GM19438 (cell line): ENCODE data around the gene NXPE3.
"Not testable (repeated sequence)": the region's sequence is repeated elsewhere in the genome, so short reads cannot be mapped to it uniquely, and the experiment has no call there.

Experiments used
- ATAC-seq: cut with Tn5 transposase; IDR thresholded peaks from one replicate; pipeline ENCODE4 v1.9.1; 2021; ENCODE audit warnings: low read depth; ENCODE audit not compliant: unreplicated experiment

NXPE3 gene

DNA sequence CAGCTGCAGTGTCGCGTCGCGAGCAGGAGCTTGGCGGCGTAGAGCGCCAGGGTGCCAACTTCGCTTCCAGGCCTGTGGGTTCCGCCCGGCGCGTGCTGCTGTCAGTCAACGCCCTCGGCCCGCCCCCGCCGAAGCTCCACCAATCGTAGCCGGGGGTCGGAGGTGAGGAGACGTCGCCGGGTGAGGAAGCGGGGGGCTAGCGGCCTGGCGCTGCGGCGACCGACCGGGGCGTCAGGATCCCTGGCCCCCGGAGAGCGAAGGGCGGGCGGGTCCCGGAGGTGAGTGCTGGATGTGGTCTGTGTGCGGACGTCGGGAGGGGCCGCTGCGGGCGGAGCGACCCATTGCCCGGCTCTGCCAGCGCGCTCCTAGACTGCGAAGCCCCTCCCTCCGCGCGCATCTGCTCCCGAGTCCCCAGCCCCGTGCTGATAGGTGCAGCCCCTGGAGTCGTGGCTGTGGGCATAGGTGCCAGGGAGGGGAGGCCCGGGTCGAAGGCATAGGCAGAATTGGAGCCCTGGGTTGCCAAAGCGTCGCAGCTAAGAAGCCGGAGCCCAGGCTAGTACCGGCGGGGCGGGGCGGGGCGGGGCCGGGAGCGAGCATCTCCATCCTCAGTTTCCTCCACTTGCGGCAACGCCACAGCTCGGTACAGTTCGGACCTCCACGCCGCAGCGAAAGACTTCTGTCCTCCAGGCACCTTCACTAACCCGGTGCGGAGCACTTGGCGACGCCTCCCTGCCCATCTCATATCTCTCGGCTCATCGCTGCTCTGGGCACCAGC lies at the start of gene NXPE3:
NXPE3 (plus strand) TSS at position 165 of the 775 bp plus-strand sequence. CDS start 6,386 bp downstream, outside the sequence.
- ATAC-seq: peak; percentile 92

GRCh38 chr3:101729586-101729985 lies 49.4 kb upstream of the NXPE3 start:
- ATAC-seq: no peak

GRCh38 chr3:101730839-101731238 lies 48.2 kb upstream of the NXPE3 start:
- ATAC-seq: no peak

DNA sequence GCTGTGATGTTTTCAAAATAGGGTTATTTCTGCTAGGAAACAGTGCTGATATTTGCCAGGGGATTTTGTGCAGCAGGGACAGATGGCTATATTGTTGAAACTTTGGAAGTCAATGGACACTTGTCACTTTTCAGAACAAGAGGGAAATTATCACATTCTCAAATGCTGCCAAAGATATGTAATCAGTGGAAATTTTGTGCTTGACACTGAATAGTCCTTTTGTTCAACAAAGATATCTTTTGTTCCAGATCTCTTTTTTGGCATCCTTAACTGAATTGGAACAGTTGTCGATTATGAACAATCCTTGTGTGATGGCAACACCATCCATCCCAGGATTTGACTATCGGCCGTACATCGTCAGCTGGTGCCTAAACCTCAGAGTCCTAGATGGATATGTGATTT lies 46.8 kb upstream of the NXPE3 start:
- no peak for ATAC-seq

- no peak for ATAC-seq
Measured at GRCh38 chr3:101735833-101736232, 43.2 kb upstream of the NXPE3 start.

DNA sequence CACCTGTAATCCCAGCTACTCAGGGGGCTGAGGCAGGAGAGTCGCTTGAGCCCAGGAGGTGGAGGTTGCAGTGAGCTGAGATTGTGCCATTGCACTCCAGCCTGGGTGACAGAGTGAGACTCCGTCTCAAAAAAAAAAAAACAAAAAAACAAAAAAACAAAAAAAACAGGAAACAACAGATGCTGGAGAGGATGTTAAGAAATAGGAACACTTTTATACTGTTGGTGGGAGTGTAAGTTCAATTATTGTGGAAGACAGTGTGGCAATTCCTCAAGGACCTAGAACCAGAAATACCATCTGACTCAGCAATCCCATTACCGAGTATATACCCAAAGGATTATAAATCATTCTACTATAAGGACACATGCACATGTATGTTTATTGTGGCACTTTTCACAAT lies 37.1 kb upstream of the NXPE3 start:
- not testable (repeated sequence) for ATAC-seq

GRCh38 chr3:101744811-101745210 lies 34.2 kb upstream of the NXPE3 start:
- no peak for ATAC-seq

DNA sequence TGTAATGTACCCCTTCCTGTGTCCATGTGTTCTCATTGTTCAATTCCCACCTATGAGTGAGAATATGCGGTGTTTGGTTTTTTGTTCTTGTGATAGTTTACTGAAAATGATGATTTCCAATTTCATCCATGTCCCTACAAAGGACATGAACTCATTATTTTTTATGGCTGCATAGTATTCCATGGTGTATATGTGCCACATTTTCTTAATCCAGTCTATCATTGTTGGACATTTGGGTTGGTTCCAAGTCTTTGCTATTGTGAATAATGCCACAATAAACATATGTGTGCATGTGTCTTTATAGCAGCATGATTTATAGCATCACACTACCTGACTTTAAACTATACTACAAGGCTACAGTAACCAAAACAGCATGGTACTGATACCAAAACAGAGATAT lies 33.1 kb upstream of the NXPE3 start:
- ATAC-seq: not testable (repeated sequence)

DNA sequence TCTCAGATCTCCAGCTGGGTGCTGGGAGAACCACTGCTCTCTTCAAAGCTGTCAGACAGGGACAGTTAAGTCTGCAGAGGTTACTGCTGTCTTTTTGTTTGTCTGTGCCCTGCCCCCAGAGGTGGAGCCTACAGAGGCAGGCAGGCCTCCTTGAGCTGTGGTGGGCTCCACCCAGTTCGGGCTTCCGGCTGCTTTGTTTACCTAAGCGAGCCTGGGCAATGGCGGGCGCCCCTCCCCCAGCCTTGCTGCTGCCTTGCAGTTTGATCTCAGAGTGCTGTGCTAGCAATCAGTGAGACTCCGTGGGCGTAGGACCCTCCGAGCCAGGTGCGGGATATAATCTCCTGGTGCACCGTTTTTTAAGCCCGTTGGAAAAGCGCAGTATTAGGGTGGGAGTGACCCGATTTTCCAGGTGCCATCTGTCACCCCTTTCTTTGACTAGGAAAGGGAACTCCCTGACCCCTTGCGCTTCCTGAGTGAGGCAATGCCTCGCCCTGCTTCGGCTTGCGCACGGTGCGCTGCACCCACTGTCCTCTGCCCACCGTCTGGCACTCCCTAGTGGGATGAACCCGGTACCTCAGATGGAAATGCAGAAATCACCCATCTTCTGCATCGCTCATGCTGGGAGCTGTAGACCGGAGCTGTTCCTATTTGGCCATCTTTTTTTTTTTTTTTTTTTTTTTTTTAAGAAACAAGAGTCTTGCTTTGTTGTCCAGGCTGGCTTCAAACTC lies 25.5 kb upstream of the NXPE3 start:
- ATAC-seq: not testable (repeated sequence)

DNA sequence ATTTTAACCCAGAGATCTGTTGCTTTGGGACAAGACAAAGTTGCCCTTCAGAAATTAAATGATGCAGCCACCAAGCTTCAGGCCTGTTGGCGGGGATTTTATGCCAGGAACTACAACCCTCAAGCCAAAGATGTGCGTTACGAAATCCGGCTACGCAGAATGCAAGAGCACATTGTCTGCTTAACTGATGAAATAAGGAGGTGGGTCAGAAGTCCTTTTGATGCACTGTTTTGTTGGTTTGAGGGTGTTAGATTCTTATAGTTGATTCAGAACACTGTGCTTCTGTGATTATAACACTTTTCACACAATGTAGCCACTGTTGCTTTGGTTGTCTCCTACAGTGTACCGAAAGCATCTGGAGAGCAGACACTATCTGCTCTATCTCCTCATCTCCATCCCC lies 20.8 kb upstream of the NXPE3 start:
- ATAC-seq: no peak

DNA sequence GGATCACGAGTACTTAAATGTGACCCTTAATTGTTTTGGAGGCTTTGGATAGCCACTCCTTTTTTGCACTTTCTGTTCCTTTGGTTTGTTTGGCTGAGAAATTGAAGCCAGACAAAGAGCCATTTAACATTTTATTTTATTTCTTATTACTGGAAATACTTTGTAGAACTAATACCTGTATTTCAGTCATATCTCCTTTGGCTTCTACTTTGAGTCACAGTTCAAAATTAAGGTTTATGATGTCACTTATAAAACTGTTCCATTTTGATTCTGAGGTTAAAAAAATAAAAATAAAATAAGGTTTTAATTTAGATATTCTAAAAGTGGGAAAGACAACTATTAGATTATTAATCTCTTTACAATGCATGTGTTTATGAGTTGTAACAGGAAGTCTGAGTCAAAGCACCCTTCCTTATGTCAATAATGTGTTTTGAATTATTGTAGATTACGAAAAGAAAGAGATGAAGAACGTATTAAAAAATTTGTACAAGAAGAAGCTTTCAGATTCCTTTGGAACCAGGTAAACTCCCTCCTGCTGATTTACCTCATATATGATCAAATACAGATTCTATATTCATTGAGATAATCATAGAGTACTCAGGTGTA lies 16.9 kb upstream of the NXPE3 start:
- no peak for ATAC-seq

GRCh38 chr3:101777745-101778281 lies 1.2 kb upstream of the NXPE3 start:
- ATAC-seq: not testable (repeated sequence)

- ATAC-seq: no peak
Measured at GRCh38 chr3:101778385-101779046, 495 bp upstream of the NXPE3 start.

DNA sequence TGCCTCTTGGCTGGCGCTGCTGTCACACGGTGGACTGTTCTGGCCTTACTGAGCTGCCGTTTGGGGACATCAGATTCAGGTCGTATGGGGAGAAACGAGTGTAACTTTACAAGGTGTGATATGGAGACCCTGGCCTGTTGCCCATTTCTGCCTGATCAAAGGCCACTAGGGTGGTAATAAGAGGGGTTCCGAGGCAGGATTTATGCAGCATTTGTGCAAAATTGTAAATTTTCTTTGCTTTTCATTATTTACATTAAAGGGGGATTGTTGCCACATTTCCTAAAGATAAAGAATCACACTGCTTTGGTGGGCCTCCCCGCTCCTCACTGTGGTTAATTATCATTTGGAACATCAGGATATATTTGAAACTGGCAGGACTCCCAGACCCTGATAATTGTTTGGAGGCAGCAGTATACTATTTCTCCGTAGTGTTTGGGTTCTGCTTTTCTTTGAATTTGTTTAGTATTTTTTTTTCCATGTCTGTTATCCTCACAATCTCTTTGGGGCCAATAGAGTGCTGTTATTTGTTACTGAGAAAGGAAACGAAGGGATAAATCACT lies 891 bp downstream of the NXPE3 start:
- ATAC-seq: peak; percentile 34

DNA sequence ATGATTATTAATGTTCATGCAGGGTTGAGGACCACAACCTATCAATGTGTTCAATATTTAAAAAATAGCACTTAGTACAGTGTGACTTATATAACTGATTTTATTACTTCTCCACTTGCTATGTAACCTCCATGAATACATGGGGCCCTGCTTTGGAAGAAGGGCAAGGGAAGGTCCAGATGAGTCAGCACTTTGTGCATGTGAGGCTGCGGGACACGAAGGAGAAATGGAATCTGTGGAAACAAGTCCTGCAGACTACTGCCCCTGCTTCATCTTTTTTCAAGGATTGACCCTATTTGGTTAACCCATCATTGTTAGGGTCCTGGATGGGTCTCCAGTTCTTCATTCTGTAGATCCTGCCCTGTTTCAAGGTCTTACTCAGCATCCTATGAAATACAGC lies 1.6 kb downstream of the NXPE3 start:
- ATAC-seq: no peak

GRCh38 chr3:101781166-101781565 lies 2.2 kb downstream of the NXPE3 start:
- no peak for ATAC-seq

- ATAC-seq: no peak
Measured at GRCh38 chr3:101784855-101785613, 6.0 kb downstream of the NXPE3 start.

DNA sequence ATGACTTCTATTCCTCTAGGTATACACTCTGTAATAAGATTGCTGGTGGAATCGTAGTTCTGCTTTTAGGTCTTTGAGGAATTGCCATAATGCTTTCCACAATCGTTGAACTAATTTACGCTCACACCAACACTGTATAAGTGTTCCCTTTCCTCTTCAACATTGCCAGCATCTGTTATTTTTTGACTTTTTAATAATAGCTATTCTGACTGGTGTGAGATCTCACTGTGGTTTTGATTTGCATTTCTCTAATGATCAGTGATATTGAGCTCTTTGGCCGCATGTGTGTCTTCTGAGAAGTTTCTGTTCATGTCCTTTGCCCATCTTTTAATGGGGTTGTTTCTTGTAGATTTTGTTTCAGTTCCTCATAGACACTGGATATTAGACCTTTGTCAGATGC lies 12.8 kb downstream of the NXPE3 start:
- ATAC-seq: peak; percentile 96

GRCh38 chr3:101796077-101796680 lies 17.2 kb downstream of the NXPE3 start:
- ATAC-seq: no peak
